HL-60 (cell line): Measurements from ENCODE around the gene PLEKHG3.

ENCODE experiments used
- DNase-seq, 2 experiments: peaks; one replicate each; pipeline ENCODE4 v3.0.0-alpha.2; 2010 to 2020; ENCODE audit warnings: low read depth in 1 of 2, low spot score in 1 of 2
- H3K27ac ChIP-seq: fragments of 250-450 bp; sonication (Bioruptor Pico); replicated peaks from 2 replicates; pipeline ENCODE4 v1.5.1; 2020; ENCODE audit warnings: mild to moderate bottlenecking, moderate library complexity
- H3K27me3 ChIP-seq: fragments of 250-450 bp; sonication (Bioruptor Pico); 2 replicates; pipeline ENCODE4 v1.5.1; 2021; ENCODE audit warnings: mild to moderate bottlenecking, moderate library complexity; ENCODE audit not compliant: insufficient read depth, poor library complexity, severe bottlenecking
- H3K4me3 ChIP-seq: replicated peaks from 2 replicates; pipeline ENCODE4 v1.5.1; 2011; ENCODE audit warnings: mild to moderate bottlenecking, control low read depth, low read length; ENCODE audit not compliant: insufficient read depth
- GABPA ChIP-seq: IDR thresholded peaks from 2 replicates; pipeline ENCODE4 v1.6.1; 2012; ENCODE audit warnings: low read depth
- POLR2AphosphoS5 ChIP-seq: IDR thresholded peaks from 2 replicates; pipeline ENCODE4 v1.6.1; 2012; ENCODE audit warnings: low read depth
- SPI1 ChIP-seq: IDR thresholded peaks from 2 replicates; pipeline ENCODE4 v1.6.1; 2012; ENCODE audit warnings: low read depth, mild to moderate bottlenecking, borderline replicate concordance
- TF ChIP-seq, protein P1 (sequence below): IDR thresholded peaks from one replicate; pipeline ENCODE4 v1.5.1; 2011; ENCODE audit warnings: low read length, control low read depth, inconsistent platforms; ENCODE audit not compliant: insufficient read depth
- TF ChIP-seq, protein P2 (sequence below): IDR thresholded peaks from 2 replicates; pipeline ENCODE4 v1.6.1; 2012; ENCODE audit warnings: low read depth; ENCODE audit not compliant: insufficient replicate concordance

The PLEKHG3 gene

DNA sequence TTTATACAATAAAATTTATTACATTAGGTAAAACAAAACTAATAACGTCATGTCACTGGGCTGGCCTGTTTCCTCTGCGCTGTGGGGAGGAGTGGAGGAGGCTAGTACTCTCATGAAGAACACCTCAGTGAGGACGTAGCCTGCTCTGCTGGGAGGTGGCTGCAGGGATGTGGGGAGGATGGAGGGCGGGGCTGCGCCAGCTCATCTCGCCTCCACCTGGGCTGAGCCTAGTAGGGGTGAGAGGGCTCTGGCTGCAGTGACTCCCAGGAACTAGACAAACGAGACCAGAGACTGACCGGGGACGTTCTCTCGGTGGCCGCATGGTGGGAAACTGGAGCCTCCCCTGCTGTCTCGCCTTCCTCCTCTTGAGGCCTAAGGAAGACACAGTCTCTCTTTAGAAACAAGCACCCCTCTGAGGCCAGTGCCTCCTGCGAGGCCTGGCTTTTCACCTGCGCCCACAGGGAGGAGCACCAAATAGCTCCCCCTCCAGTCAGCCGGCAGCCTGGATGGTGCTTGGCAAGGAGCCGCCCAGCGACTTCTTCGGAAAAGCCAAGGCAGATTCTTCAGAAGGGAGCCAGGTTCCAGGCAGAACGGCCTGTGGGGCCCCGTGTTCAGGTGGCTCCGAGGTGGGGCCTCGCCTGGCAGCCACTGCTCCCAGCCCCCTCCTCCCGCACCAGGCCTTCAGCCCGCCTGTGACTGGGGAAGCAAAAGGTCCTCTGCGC is 62.4 kb downstream of the PLEKHG3 start:
- no peaks in the 10 kb centered on the region for H3K27me3 ChIP-seq
- no peak overlapping the region for H3K27ac ChIP-seq
- no peak for DNase-seq
- TF ChIP-seq, protein P1, sequence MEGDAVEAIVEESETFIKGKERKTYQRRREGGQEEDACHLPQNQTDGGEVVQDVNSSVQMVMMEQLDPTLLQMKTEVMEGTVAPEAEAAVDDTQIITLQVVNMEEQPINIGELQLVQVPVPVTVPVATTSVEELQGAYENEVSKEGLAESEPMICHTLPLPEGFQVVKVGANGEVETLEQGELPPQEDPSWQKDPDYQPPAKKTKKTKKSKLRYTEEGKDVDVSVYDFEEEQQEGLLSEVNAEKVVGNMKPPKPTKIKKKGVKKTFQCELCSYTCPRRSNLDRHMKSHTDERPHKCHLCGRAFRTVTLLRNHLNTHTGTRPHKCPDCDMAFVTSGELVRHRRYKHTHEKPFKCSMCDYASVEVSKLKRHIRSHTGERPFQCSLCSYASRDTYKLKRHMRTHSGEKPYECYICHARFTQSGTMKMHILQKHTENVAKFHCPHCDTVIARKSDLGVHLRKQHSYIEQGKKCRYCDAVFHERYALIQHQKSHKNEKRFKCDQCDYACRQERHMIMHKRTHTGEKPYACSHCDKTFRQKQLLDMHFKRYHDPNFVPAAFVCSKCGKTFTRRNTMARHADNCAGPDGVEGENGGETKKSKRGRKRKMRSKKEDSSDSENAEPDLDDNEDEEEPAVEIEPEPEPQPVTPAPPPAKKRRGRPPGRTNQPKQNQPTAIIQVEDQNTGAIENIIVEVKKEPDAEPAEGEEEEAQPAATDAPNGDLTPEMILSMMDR = no peak
- TF ChIP-seq, protein P2, sequence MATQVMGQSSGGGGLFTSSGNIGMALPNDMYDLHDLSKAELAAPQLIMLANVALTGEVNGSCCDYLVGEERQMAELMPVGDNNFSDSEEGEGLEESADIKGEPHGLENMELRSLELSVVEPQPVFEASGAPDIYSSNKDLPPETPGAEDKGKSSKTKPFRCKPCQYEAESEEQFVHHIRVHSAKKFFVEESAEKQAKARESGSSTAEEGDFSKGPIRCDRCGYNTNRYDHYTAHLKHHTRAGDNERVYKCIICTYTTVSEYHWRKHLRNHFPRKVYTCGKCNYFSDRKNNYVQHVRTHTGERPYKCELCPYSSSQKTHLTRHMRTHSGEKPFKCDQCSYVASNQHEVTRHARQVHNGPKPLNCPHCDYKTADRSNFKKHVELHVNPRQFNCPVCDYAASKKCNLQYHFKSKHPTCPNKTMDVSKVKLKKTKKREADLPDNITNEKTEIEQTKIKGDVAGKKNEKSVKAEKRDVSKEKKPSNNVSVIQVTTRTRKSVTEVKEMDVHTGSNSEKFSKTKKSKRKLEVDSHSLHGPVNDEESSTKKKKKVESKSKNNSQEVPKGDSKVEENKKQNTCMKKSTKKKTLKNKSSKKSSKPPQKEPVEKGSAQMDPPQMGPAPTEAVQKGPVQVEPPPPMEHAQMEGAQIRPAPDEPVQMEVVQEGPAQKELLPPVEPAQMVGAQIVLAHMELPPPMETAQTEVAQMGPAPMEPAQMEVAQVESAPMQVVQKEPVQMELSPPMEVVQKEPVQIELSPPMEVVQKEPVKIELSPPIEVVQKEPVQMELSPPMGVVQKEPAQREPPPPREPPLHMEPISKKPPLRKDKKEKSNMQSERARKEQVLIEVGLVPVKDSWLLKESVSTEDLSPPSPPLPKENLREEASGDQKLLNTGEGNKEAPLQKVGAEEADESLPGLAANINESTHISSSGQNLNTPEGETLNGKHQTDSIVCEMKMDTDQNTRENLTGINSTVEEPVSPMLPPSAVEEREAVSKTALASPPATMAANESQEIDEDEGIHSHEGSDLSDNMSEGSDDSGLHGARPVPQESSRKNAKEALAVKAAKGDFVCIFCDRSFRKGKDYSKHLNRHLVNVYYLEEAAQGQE = no peak
- TF ChIP-seq SPI1 (no peak), GABPA (no peak), POLR2AphosphoS5 (no peak)
- no peak overlapping the region for H3K4me3 ChIP-seq

- Histone ChIP-seq H3K27me3 (no peaks in the 10 kb centered on the region), H3K27ac (no peak overlapping the region), H3K4me3 (no peak overlapping the region)
- TF ChIP-seq, protein P2 = no peak
- TF ChIP-seq, protein P1 = no peak
- TF ChIP-seq POLR2AphosphoS5 (no peak), GABPA (no peak), SPI1 (no peak)
- DNase-seq = no peak
These were observed 63.2 kb downstream of the PLEKHG3 start for GRCh38 chr14:64767215-64767964.

- no peak overlapping the region for H3K27ac ChIP-seq
- no peak for DNase-seq
- TF ChIP-seq, protein P2 = no peak
- TF ChIP-seq SPI1 (no peak), GABPA (no peak), POLR2AphosphoS5 (no peak)
- TF ChIP-seq, protein P1 = no peak
- no peaks in the 10 kb centered on the region for H3K27me3 ChIP-seq
- no peak overlapping the region for H3K4me3 ChIP-seq
These were observed 64.3 kb downstream of the PLEKHG3 start for GRCh38 chr14:64768401-64769095.
